Fibroblast of mammary gland (primary cell): ENCODE results near the gene SLC25A36.

Experiments used
- DNase-seq: peaks from one replicate; pipeline ENCODE4 v3.0.0-alpha.2; 2010; ENCODE audit warnings: low read depth
- H3K4me3 ChIP-seq: 2 replicates; pipeline ENCODE4 v1.5.1; 2011; ENCODE audit warnings: low read depth, mild to moderate bottlenecking, low read length, moderate library complexity; ENCODE audit not compliant: control insufficient read depth
- CTCF ChIP-seq: conservative IDR thresholded peaks from 2 replicates; pipeline ENCODE4 v1.5.1; 2011; ENCODE audit warnings: low read depth, low read length, inconsistent platforms; ENCODE audit not compliant: control insufficient read depth, insufficient read depth

SLC25A36 gene

GRCh38 chr3:140904521-140904920 is 37.1 kb upstream of the SLC25A36 start:
- no peak overlapping the region for H3K4me3 ChIP-seq
- DNase-seq, result no peak
- TF ChIP-seq CTCF, result no peak

- TF ChIP-seq CTCF, result no peak
- DNase-seq, result no peak
- H3K4me3 ChIP-seq, result no peak overlapping the region
These were observed 36.1 kb upstream of the SLC25A36 start for GRCh38 chr3:140905559-140905958.

- DNase-seq, result no peak
- no peak for TF ChIP-seq CTCF
- no peak overlapping the region for H3K4me3 ChIP-seq
These were observed 34.9 kb upstream of the SLC25A36 start for GRCh38 chr3:140906785-140907184.

- TF ChIP-seq CTCF, result peak; percentile 11
- peak; percentile 26 for DNase-seq
- H3K4me3 ChIP-seq, result no peak overlapping the region
These were observed 30.8 kb upstream of the SLC25A36 start for GRCh38 chr3:140910860-140911259.

GRCh38 chr3:140911822-140912221 is 29.8 kb upstream of the SLC25A36 start:
- TF ChIP-seq CTCF, result no peak
- no peak overlapping the region for H3K4me3 ChIP-seq
- DNase-seq, result no peak

GRCh38 chr3:140913728-140914127 is 27.9 kb upstream of the SLC25A36 start:
- no peak for DNase-seq
- TF ChIP-seq CTCF, result no peak
- no peak overlapping the region for H3K4me3 ChIP-seq

- peak; percentile 86 for DNase-seq
- no peak for TF ChIP-seq CTCF
- no peak overlapping the region for H3K4me3 ChIP-seq
These were observed 27.2 kb upstream of the SLC25A36 start for GRCh38 chr3:140914384-140914945.
